NOMO-1 (cell line): ENCODE data around the gene GNAS-AS1.
A peak's percentile ranks its signal among the peaks of the same experiment; 100 is the strongest.

Experiments
- DNase-seq, 2 experiments: peaks; one replicate each; lab custom pipeline; 2025; ENCODE audit not compliant: unreplicated experiment in 2 of 2; lab: John Stamatoyannopoulos, UW

The GNAS-AS1 gene

DNA sequence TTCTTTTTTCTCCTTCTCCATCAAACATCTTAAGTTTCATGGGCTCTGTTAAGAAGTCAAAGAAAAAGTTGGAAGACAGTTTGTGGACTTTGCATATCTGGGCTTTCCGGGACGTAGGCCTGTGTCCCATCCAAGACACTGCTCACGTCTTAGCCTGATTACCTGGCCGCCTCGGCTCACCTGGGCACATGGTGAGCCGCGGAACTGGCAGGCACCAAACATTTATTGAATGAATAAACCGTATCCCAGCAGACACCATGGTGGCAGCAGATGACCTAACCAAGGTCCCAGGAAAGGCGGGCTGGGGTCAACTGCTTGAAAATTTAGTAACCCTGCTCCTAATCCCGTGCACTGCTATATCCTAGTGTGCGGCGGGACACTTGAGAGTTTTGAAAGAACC, 37.4 kb upstream of the GNAS-AS1 start:
- no peak for DNase-seq

GRCh38 chr20:58886546-58886945, 35.8 kb upstream of the GNAS-AS1 start:
- DNase-seq = no peak

DNA sequence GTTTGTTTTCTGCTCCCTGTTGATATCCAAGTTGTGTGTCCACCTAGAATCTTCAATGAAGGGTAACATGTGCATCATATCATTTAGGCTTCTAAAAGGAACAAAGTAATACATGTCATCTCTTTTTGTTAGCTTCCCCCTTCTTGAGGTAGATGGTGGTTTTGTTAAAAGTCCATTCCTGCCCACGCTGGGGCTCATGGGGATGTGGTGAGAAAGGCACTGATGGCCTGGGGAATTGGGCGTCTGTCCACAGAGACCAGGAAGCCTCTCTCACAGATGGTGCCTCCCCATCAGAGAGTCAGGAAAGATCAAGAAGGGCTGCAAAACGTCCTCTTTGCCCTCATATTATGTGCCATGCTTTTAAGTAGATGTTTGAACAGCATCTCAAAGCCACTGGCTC, 34.3 kb upstream of the GNAS-AS1 start:
- no peak for DNase-seq

- DNase-seq = no peak
Measured at GRCh38 chr20:58883241-58883691, 32.6 kb upstream of the GNAS-AS1 start.

DNA sequence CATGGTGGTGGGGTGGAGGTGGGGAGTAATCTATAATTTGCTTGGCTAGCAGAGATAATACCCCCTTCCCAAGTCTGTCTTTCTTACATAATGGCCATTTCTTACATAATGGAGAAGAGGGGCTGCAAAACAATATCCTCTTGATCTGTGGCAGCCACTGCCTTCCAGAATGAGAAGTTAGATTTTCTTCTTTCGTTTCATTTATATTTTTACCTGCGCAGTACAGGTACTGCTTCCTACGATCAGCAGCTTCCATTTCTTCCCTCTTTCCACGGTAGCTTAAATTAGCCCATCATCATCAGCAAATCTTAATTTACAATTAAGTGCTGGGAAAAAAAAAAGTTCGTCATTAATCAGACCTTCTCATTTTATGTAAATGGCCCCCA, 32.0 kb upstream of the GNAS-AS1 start:
- no peak for DNase-seq

- DNase-seq = peak in 1 of 2 experiments; percentile 4
Measured at GRCh38 chr20:58880994-58881752, 30.5 kb upstream of the GNAS-AS1 start.

DNA sequence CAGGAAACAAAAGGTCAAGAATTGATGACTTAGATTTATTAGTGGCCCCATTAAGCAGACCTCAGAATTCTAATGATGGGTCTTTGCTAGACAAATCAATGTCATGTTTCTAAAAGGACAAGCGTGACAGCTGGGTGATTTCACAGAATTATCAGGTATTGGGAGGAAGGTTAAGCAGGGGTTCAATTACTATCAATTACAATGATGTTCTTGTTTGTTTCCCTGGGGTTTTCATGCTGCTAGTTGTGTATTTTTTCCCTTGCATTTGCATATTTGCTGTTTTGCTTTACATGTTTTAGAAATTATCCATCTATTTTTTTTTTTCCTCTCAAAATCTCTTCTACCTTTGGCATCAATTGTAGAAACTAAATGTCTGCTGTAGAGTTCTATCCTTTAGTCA, 29.7 kb upstream of the GNAS-AS1 start:
- DNase-seq = no peak

DNA sequence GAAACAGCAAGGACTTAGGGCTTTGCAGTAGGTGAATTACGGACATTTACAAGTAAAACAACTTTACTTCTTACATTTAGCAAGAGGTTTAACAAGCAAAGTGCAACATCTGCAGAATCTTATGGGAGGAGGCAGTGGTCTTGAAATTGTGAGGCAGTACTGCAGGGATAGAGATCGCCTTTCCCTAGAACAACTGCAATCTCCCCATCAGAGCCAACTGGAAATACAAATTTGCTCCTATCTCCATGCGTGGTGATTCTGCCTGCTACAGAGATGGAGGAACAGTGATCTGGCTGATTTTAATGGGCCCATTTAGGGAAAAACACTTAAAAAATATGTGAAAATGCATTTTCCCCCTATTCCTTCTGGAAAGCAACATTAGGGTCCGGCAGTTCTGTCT, 27.7 kb upstream of the GNAS-AS1 start:
- no peak for DNase-seq

DNA sequence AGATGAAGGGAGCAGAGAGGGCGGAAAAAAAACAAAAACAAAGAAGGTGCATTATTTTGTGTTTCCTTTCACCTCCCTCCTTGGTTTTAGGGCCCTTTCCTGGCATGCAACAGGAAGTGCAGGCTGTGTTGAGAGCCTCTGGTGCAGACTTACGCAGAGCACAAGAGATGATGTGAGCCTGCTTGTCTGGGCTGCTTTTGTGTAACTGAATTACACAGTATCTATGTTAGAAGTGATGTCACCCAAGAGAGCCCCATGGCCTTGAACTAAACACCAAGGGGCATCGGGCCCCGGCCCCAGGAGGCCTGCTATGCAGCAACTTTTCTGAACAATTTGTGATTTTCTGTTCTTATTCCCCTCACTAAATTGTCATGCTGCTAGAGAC, 27.3 kb upstream of the GNAS-AS1 start:
- DNase-seq = no peak

DNA sequence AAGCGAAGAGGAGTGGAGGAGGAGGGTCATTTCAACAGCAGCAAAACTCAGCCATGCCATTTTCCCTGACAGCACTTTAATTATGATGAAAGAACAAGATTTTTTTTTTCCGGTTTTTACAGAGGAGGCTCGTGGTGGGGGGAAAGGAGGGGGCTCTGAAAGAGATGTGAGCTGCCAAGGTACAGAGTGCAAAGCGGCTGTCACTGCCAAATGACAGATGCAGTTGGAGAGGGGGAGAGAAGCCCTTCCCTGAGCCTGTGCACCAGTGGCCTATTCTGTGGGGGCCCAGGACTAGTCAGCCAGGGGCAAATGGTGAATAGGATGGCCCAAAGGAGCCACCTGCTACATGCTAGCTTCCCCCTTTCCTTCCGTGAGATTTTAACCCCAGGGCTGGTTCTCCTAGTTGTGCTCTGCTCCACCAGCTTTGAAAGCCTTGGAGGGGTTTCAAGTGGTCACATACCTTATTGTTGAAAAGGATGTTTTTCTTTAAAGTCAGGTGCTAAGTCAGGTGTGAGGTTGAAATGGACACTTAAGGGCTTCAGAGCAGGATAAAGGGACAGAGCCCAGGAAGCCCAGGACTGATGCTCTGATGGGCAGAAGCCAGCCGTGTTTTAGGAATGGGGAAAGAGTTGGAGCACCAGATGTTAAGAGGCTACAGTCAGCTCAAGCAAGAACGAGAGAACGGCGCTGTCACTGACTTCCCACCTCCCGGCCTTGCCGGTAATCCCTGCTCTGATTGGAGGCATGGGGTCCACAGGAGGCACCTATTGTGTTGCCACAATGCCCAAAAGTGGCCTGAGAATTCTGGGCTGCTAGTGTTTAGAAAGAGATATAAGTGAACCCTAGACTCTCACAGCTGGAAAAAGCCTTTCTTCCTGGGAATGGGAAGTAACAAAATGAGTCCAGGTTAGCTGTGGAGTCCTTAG, 26.6 kb upstream of the GNAS-AS1 start:
- no peak for DNase-seq

DNA sequence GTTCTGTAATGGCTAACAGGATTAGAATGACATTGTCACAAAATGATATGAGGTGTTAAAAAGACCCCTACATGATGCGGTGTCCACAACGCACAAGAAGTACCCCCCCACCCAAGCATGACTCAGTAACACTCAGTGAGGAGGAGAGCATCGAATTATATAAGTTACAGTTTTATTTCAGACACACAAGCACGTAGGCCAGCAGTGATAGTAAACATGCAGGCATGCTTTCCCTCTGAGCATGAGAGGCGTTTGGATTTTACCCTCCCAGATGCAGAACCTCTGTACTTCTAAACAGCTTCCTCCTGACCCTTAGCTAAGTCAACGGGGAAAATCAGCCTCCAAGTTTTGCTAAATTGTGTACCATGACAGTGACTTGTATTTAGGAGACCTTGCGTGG, 25.7 kb upstream of the GNAS-AS1 start:
- DNase-seq = no peak

- DNase-seq = no peak
Measured at GRCh38 chr20:58875541-58876134, 24.9 kb upstream of the GNAS-AS1 start.

DNA sequence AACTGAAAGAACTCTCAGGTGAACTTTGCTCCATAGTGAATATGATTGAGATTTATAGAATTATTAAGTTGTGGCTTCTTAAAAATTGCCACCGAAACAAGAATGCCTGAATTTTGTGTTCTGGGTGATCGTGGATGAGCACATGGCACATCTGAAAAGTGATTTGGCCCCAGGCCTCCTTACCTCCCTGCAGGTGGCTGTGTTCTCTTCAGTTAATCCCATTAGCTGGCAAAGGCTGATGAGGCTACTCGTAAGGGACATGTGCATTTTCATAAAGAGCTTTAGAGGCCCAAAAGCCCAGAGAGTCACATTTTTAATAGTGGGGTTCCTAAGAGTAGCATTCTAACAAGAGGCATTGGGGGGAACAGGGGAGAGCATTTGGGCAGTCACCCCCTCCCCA, 24.4 kb upstream of the GNAS-AS1 start:
- no peak for DNase-seq

DNA sequence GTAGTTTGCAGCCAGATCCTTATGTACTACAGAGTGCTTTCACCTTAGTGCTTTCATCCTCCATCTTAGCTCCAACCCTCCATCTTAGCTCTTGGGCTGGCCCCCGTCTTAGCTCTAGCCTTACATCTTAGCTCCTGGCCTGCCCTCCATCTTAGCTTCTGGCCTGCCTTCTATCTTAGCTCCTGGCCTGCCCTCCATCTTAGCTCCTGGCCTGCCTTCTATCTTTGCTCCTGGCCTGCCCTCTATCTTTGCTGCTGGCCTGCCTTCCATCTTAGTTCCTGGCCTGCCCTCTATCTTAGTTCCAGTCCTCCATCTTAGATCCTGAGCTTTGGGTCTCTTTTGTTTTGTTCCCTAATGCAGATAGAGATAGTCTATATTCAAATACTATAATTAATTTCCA, 23.8 kb upstream of the GNAS-AS1 start:
- no peak for DNase-seq

DNA sequence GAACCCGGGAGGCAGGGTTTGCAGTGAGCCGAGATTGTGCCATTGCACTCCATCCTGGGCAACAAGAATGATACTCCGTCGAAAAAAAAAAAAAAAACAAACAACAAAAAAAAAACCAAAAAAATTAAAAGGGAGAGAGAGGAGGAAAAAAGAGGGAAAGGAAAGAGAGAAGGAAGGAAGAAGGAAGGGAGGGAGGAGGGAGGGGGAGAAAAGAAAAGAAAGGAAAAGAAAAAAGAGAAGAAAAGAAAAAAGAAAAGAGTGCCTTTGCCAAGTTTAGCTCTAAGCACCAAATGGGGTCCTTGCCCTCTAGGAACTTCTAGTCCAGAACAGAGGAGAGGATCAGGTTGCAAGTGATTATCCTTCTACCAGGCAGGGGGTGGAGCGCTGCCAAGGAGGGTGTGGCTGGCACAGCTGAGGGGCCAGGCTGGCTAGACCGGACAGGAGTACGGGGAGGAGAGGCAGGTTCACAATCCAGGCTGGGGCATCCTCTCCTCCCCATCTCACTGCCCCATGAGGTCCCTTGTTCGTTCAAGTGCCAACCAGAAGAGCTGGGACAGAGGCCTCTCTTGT, 20.9 kb upstream of the GNAS-AS1 start:
- DNase-seq = no peak

- DNase-seq = peak; percentile 25 to 27
Measured at GRCh38 chr20:58870293-58871014, 19.8 kb upstream of the GNAS-AS1 start.

- DNase-seq = no peak
Measured at GRCh38 chr20:58869662-58870227, 19.0 kb upstream of the GNAS-AS1 start.

GRCh38 chr20:58868795-58869194, 18.1 kb upstream of the GNAS-AS1 start:
- DNase-seq = peak in 1 of 2 experiments; percentile 8

- DNase-seq = no peak
Measured at GRCh38 chr20:58867211-58867610, 16.5 kb upstream of the GNAS-AS1 start.

DNA sequence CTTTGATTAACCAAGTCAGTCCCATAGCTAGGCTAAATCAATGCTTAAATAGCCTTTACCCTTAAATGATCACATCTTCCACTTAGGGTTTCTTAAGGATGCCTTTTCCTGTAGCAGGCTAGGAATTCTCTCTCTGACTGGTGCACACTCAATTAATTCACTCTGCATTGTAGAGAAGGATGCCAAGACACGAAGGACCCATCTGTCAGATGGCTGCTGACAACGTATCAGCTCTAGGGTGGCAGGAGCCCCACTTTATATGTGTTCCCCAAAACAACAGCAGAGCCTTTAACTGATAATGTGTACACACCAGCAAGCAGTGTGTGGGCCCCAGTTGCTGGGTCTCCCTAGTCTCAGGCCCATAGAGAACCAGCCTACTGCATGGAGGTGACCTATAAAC, 15.1 kb upstream of the GNAS-AS1 start:
- DNase-seq = no peak
